ENCODE results near the gene PRMT1. TPM values are rescaled to one million over a fixed set of nuclear protein-coding genes. Genes with fewer than 3 reads are reported as not detected.

PRMT1 gene
- total and polyA plus RNA-seq, 2 of the 13 experiments (the other 11 are each of a cell fraction or from before 2014, with no cell fraction given): 324 to 374 TPM

DNA sequence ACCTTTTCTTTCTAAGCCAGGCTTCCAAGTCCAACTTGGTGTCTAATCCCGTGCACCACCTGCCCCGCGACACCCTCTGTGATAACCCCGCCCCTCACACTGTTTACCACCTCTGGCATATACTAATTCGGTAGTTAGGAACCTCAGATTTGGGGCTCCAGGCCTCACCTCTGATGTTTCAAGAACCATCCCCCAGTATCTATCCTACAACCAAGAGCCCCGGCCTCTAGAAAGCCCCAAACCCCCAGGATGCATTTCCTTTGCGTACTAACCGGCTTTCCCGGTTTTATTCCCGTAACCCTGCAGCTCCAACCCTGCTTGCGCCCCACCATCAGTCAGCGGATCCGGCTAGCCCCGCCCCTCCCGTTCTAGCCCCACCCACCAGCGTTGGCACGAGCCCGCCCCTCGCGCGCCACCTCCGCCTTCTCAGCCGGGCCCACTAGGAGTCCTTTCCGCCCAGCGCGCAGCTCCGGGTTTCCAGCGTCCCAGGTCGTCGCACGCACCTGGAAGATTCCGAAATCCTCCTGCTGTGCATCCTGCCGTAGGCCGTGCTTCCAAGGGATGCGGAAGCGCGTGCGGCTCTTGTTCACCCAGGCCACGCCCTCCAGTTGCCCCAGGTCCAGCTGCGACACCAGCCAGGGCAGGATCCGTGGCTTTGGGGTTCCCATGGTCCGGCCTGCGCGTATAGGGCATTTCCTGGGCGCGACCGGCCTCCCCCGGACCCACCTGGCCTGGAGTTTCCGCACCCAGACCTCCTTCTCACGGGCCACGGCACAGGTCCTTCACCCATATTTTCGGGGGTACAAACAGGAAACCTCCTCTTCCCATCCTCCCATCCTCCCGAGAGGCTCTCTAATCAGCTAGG is 12.7 kb upstream of the PRMT1 start (continued):
- TF ChIP-seq, protein P1, sequence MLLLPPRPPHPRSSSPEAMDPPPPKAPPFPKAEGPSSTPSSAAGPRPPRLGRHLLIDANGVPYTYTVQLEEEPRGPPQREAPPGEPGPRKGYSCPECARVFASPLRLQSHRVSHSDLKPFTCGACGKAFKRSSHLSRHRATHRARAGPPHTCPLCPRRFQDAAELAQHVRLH (CRISPR knock-in tag; IDR thresholded peaks at IDR 0.05; ENCODE audit: borderline replicate concordance, low read depth): no peak; the same call in 1 of the 2 replicates
- TF ChIP-seq CHCHD3 (CRISPR knock-in tag; IDR thresholded peaks at IDR 0.05) (peak; percentile 79), AGO2 (optimal IDR thresholded peaks at IDR 0.05; ENCODE audit: low read depth, low read length) (peak; percentile 96), ZNF816 (CRISPR knock-in tag; IDR thresholded peaks at IDR 0.05; ENCODE audit: borderline replicate concordance) (no peak), DPF2 (CRISPR knock-in tag; IDR thresholded peaks at IDR 0.05; ENCODE audit: borderline replicate concordance, low read depth) (no peak), IRF2 (CRISPR knock-in tag; IDR thresholded peaks at IDR 0.05) (peak; percentile 55; the same call in 1 of the 2 replicates), NPAS2 (CRISPR knock-in tag; IDR thresholded peaks at IDR 0.05; ENCODE audit: borderline replicate concordance) (no peak)
- TF ChIP-seq, protein P2, sequence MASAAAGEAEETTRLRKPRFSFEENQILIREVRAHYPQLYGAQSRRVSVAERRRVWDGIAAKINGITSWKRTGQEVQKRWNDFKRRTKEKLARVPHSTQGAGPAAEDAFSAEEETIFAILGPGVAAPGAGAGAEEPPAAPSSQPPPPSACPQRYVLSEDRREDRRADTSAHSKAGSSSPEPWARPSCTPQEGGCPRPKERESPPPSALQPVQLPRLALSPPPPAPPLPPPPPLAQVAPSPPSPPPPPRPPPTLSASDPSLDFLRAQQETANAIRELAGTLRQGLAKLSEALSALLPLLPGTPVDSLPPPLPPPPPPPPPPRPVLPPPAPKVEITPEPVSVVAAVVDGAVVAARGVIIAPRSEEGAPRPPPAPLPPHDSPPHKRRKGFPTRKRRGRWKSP (CRISPR knock-in tag; IDR thresholded peaks at IDR 0.05): no peak
- TF ChIP-seq, protein P3, sequence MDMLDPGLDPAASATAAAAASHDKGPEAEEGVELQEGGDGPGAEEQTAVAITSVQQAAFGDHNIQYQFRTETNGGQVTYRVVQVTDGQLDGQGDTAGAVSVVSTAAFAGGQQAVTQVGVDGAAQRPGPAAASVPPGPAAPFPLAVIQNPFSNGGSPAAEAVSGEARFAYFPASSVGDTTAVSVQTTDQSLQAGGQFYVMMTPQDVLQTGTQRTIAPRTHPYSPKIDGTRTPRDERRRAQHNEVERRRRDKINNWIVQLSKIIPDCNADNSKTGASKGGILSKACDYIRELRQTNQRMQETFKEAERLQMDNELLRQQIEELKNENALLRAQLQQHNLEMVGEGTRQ (IDR thresholded peaks at IDR 0.05; ENCODE audit: low read depth, low read length): no peak
- TF ChIP-seq, protein P3 (CRISPR knock-in tag; IDR thresholded peaks at IDR 0.05; ENCODE audit: borderline replicate concordance): peak; percentile 49; the same call in 1 of the 2 replicates
- TF ChIP-seq, protein P4, sequence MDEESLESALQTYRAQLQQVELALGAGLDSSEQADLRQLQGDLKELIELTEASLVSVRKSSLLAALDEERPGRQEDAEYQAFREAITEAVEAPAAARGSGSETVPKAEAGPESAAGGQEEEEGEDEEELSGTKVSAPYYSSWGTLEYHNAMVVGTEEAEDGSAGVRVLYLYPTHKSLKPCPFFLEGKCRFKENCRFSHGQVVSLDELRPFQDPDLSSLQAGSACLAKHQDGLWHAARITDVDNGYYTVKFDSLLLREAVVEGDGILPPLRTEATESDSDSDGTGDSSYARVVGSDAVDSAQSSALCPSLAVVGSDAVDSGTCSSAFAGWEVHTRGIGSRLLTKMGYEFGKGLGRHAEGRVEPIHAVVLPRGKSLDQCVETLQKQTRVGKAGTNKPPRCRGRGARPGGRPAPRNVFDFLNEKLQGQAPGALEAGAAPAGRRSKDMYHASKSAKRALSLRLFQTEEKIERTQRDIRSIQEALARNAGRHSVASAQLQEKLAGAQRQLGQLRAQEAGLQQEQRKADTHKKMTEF (CRISPR knock-in tag; IDR thresholded peaks at IDR 0.05): peak; percentile 59; the same call in 1 of the 2 replicates
- TF ChIP-seq, protein P5, sequence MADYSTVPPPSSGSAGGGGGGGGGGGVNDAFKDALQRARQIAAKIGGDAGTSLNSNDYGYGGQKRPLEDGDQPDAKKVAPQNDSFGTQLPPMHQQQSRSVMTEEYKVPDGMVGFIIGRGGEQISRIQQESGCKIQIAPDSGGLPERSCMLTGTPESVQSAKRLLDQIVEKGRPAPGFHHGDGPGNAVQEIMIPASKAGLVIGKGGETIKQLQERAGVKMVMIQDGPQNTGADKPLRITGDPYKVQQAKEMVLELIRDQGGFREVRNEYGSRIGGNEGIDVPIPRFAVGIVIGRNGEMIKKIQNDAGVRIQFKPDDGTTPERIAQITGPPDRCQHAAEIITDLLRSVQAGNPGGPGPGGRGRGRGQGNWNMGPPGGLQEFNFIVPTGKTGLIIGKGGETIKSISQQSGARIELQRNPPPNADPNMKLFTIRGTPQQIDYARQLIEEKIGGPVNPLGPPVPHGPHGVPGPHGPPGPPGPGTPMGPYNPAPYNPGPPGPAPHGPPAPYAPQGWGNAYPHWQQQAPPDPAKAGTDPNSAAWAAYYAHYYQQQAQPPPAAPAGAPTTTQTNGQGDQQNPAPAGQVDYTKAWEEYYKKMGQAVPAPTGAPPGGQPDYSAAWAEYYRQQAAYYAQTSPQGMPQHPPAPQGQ (CRISPR knock-in tag; IDR thresholded peaks at IDR 0.05; ENCODE audit: borderline replicate concordance): no peak; the same call in 1 of the 2 replicates
- TF ChIP-seq, protein P6, sequence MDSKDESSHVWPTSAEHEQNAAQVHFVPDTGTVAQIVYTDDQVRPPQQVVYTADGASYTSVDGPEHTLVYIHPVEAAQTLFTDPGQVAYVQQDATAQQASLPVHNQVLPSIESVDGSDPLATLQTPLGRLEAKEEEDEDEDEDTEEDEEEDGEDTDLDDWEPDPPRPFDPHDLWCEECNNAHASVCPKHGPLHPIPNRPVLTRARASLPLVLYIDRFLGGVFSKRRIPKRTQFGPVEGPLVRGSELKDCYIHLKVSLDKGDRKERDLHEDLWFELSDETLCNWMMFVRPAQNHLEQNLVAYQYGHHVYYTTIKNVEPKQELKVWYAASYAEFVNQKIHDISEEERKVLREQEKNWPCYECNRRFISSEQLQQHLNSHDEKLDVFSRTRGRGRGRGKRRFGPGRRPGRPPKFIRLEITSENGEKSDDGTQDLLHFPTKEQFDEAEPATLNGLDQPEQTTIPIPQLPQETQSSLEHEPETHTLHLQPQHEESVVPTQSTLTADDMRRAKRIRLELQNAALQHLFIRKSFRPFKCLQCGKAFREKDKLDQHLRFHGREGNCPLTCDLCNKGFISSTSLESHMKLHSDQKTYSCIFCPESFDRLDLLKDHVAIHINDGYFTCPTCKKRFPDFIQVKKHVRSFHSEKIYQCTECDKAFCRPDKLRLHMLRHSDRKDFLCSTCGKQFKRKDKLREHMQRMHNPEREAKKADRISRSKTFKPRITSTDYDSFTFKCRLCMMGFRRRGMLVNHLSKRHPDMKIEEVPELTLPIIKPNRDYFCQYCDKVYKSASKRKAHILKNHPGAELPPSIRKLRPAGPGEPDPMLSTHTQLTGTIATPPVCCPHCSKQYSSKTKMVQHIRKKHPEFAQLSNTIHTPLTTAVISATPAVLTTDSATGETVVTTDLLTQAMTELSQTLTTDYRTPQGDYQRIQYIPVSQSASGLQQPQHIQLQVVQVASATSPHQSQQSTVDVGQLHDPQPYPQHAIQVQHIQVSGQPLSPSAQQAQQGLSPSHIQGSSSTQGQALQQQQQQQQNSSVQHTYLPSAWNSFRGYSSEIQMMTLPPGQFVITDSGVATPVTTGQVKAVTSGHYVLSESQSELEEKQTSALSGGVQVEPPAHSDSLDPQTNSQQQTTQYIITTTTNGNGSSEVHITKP (CRISPR knock-in tag; IDR thresholded peaks at IDR 0.05; ENCODE audit: low read depth): peak; percentile 71; the same call in 1 of the 2 replicates

Data from HepG2 (cell line).